ENCODE data around the gene FSIP1.

FSIP1 gene

DNA sequence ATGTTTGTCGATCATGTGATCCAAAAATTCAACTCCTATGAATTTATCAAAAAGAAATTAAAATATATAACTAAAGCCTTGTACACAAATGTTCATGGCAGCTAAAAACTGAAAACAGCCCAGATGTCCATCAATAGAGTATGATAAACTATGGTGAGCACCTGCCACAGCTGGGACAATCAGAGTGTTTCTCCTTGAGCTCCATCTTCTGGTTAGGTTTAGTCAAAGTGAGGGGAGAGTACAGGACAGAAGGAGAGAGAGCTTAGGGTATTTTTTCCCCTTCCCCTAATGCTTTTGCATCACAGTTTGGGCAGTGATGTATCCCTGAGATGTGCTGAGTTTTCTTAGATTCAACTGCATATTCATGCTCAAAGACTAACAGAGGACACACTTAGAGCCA lies 65.5 kb downstream of the FSIP1 start:
- no peak for DNase-seq

DNA sequence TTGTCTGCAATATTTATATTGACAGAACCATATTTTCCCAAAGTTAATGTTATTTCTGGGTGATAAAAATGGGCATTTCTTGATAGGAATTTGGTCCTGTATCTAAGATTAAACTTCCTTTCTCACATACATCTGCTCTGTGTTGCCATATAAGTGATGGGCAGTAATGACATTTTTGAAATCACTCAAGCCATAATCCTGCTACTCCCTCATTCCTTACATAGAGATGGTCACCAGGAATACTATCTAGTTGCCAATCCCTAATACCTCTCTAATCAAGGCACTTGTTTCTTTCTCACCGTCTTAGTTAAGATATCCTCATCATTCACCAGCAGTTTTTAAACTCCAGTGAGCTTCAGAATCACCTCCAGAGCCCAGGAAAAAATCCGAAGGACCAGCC lies 68.4 kb downstream of the FSIP1 start:
- no peak for DNase-seq

DNA sequence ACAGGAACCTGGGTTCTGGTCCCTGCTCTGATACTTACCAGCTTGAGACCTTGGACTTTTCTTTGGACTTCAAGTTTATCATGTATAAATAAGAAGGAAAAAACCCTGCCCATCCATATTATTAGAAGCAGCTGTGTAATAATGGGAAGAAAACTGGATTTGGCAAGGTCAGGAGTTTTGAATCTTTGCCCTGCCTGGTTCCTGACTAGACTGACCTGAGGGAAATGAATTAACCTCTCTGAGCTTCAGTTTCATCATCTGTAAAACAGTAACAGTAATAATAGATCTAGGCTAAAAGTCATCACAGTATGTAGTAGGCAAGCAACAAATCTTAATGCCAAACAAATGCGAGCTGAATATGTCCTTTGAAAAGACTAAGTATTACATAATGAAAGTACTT lies 68.8 kb downstream of the FSIP1 start:
- no peak for DNase-seq

DNA sequence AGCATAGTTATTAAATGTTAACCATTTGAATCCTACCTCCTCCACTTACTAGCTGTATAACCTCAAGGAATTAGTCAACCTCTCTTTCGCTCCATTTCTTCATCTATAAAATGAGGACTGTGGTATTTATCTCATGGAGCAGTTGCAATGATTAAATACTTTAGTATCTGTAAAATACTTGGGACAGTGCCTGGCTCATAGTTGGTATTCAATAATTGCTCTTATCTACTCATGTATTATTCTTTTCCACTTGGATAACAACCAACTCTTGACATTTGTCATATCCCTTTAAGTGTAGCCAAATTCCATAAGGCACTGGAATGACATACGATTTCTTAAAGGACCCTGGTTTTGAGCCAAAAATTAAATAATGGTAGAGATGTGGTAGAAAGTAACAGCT lies 72.0 kb downstream of the FSIP1 start:
- DNase-seq = no peak

DNA sequence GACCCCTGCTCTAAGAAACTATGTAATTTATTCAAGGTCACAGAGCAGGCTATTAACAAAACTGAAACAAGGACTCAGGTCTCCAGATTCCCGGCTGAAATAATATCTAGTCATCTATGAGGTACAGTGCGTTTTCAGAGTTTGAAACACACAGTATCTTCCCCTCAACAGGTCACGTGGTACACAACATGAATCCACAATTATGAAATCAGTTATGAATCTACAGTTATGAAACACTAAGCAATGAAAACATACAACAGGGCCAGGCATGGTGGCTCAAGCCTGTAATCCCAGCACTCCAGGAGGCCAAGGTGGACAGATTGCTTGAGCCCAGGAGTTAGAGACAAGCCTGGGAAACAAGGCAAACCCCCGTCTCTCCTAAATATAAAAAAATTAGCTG lies 72.7 kb downstream of the FSIP1 start:
- no peak for DNase-seq

DNA sequence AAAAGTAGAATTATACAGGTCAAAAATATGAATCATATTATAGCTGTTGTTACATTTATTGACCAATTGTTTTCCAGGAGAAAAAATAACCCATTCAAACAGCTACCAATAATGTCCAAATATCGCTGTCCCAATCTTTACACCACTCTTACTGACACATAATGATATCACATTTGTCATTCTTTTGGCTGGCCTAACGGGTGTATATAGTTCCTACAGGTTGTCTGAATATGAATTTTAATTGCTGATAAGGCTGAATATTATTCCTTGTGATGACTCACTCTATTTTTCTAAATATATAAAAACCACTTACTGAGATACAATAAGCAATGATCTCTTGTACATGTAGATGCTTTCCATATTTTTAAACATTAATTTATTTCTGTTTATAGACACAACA lies 76.4 kb downstream of the FSIP1 start:
- no peak for DNase-seq

DNA sequence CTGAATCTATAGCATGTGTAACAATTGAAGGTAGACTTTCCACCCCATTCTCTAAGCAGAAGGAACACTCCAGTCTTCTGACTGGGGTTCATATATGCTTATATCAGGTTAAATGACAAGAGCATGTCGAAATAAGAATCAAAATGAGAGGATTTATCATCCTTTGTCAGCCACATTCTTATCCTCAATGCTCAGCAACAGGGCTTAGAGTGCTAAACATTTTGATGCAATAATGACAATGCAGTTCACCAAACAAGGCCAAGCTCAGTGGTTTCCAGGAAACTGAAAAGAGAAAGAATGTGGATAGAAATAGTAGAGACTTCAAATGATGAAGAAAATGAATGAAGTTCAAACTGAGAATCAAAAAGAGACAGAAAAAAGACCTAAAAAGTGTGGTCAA lies 78.0 kb downstream of the FSIP1 start:
- DNase-seq = no peak

DNA sequence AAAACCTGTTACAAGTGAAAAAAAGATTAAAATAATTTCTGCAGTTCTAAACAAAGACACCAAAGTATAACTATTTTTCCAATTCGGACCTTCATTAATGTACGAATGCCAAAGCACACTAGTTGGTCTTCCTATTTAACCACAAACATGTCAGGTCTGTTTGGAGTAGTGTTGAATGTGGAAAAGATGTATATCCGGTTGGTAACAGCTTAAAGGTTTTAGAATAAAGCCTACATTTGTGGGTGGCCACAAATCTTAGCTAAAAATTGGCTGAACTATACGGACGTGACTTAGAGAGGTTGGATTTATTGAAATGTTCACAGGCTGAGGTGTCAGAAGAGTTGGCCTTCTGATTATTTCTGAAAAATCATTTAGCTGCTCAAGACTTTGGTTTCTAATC lies 78.4 kb downstream of the FSIP1 start:
- no peak for DNase-seq

DNA sequence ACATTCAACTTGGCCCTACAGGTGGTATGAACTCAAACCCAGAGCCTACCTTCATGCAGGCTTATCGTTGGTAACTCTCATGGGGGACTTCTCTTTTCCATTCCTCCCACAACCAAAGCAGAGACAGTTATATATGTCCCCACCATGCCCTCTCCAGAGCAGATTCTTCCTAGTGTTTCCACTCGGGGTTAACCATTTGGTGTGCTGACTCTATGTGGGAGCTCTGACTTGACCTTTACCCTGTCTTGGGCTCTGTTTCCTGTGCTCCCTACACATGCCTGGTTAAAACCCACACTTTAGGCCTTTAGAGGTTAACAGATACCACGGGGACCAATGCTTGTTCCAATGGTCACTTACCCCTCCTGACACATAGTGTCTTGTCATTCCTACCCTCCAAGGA lies 80.7 kb downstream of the FSIP1 start:
- no peak for DNase-seq

DNA sequence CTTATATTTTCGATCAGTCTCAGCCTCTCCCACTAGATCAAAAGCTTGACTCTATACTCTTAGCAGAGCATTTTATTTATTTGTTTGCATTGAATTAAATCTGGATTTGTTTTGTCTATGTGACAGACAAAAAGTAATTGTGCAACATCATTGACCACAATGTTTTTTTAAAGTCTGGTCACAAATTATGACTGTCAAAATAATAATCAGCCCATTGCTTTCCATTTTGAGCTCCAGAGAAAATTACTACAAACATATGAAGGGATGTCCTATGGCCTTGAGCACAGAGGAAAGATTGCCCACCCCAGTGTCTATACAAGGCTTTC lies 82.3 kb downstream of the FSIP1 start:
- DNase-seq = no peak

DNA sequence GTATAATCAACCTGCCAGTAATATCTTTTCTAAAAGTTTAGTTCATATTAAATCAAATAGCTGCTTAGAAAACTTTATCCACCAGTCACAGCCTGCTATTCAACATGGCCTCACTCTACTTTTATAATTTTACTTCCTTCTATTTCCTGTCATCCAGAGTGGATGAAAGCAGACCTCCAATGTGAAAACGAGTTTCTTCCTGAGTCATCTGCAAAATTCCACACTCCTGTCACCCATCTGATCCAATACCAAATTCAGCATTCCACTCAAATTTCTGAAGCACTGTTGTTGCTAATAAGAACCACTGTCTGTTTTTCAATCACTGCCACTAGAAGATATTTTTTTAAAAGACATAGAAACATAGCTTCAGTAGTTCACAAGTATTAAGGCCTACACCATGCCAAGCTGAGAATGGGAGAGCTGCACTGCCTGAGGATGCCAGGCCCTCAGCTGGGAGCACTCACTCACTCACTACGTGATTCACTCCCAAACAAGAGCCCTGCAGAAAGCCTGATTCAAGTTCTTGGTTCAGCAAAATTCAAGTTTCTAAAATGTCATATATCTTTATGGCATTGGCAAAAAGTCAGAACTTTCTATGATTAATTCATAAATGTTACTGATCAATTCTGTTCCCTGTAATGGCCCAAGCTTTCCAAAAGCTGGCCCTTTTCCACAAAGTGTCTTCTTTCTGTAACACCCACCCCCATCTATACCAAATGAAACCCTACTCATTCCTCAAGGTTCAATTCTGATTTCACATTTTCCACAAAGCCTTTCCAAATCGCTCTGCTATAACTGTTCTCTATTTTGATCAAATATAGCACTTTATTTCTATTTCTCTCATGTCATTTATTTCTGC lies 82.9 kb downstream of the FSIP1 start:
- no peak for DNase-seq

DNA sequence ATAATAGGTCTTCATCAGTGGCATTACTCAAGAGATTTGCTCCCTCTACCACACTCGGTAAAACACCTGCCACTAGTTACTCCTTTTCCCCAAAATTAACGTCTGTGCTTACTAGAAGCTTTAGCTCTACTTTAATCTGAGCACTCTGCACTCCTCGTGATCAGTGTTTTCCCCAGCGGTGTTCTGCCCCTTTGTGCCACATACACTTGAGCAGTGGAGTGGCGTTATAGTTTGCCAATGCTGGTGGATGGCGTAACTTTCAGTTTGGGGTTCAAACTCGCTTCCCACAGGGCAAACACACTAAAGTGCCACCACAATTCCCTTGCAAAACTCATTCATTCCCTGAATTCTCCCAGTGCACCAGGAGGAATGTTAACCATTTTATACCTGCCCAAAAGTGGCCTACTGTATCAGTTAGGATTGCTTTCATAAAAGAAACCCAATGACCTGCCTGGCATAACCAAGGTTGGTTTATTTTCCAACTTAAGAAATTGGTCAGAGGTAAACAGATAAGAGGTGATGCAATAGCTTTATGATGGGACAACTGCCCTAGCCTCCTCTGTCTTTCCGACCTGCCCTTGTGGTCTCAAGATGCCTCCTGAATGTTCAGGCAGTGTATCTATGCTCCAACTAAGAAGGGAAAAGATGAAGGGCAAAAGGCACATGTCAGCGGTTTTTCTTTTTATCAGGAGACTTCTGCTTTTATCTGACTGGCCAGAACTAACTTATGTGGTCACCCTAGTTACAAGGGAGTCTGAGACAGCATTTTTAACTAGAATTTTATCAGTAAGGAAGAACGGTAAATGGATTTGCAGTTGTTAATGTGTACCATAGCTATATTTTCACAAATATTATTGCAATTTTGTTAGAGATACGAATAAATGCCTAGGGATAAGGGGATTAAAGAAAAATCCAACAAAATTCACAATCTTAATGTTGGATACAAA lies 83.9 kb downstream of the FSIP1 start:
- no peak for DNase-seq

DNA sequence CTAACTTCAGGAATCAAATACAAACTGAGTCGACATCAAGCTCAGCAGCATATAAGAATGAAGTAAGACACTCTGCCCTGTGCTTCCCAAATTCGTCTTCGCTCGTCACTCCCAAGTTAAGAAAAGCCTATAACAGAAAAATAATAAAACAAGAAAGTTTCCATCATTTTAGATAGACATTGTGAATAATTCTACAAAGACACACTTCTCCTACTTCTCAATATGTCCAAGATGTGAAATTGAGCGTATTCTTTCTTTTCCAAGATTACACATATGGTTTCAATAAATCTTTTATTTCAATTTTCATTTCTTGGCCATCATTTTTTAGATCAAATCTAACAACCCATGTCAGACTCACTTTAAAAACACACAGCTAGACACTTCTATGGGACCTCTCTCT lies 85.1 kb downstream of the FSIP1 start:
- DNase-seq = no peak

DNA sequence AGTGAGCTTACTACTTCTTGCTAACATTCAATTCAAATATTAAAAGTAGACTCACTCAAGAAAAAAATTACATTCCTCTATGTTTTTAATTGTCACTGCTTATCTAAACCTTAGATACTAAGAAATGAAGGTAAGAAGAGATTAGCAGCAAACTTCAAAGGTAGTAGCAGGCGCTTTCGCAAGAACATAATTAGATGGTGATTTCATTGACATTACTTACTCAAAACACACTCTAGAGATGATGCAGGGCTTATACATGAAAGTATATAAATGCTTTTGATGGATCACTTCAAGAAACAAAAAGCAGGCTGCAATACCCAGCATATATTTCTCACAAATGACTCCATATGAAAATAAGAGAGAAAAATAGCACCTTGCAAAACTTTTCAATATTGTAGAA lies 86.8 kb downstream of the FSIP1 start:
- DNase-seq = peak; percentile 49

DNA sequence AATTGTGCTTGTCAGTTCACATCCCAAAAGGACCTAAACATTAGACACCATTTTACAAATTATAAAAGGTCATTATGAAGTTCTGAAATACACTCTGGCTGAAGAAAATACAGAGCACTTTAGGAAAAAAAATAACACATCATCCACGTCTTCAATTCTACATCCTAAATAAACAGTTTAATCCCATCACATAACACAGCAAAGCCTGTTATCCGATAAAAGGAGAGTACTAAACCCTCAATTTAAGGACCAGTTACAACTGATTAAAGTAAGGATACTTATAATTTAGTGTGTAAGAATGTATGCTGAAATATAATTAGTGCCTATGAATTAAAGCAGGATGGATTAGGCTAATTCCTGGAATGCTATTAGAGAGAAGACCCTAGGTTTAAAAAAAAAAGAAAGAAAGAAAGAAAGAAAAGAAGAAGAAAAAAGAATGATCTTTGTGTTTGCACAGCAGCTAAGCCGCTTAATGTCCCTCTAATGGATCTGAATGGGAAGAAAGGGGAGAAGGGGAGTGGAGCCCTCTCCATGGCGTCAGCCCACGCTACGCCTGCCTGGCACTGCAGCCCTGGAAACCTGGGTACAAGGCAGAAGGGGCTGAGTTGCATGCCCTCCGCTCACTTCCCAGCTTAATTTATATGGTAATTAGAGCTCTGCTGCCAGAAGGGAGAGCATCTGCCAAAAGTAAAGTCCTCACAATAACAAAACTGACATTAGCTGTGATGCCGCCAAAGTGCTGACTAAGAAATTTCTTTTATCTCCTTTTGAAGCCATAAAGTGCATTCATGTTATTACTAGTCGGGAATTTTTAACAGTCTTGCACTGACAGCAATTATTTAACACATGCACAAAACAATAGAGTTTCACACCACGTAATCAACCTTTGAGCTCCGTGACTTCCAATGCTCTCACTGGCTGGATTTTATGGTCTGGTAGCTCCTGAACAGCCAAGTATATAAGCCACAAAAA lies 90.0 kb downstream of the FSIP1 start:
- DNase-seq = peak; percentile 32

DNA sequence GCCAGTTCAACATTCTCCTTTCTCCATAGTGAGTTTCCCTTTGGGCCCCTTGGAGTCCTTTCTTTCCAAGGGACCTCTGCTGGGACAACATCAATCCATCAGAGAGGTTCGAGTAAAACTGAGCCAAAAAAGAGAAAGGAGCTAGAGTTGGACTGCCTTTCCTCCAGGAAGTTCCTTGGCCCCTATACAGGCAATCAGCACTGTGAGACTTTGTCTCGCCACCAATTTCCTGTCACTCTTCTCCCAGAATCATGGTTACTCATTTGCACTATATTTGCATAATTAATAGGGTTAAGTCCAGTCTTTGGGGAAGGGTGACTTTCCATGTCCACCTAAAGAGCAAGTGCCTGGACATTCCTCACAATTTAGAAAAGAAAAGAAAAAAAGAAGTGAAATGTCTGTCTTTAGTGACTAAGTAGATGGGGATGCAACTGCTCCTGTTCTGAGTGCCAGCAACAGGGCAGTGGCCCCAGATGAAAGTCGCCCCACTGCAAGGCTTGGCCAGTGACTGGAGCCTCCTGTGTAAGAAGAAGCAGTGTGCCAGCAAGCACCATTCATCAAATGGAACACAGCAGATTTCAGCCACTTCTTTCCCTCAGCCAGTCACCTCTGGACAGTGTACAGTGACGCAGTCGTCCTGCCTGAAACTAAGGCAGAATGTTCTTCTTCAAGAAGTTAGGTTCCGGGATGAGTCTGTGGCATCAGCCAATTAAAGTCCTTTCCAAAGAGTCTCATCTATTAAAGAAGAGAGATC lies 91.6 kb downstream of the FSIP1 start:
- DNase-seq = no peak

DNA sequence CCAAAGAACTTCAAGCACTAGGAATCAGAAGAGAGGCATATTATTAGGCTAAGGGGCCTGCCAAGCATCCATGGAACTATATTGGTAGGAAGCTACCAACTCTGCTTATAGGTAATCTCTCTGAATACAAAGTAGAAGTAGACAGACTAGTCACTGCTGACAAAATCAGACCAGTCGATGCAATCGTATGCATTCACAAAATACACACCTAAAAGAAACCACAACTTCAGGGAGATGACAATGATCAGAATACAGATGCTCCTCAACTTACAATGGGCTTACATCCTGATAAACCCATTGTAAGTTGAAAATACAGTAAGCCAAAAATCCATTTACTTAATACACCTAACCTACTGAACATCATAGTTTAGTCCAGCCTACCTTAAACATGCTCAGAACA lies 94.7 kb downstream of the FSIP1 start:
- DNase-seq = no peak

DNA sequence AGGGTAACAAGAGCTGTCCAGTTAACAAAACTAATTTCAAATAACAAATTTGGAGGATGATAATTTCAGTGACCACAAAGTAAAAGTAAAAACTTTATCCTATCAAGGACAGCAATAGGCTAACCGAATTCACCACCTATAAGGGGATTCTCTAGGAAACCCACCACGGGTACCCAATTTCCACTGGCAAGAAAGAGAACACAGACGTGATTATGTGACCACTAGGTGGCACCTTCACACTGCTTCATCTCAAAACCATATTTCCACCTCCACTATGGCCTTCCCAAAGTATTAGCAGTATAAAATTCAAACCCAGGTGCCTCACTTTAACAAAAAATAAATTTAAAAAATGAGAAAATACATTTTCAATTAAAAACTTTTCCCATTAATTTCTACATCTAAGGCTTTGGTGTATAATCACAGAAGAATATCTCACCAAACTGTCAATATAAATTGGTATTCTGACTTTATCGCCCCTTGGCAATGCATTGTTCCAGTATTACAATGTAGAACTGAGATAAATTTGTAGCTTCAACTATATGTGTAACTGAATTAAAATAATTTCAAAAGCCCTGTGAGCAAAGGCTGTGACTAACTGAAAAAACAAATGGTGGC lies 96.5 kb downstream of the FSIP1 start:
- DNase-seq = peak; percentile 54

DNA sequence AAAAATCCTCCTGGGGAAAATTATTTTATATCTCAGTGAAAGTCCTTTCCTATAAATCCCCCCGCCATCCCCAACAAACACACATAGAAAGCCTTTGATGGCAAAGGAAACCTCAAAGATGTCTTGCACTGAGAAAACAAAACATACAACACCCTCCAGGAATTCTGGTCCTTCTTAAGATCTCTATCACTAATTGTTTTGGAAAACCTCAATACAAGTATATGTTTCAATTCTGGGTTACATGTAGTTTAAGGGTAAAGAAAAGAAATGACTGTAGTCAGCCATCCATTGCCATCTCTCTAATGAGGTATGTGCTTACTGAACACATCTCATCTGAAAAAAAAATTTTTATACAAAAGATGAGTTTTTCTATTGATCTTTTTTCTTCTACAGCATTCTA lies 97.3 kb downstream of the FSIP1 start:
- DNase-seq = no peak

DNA sequence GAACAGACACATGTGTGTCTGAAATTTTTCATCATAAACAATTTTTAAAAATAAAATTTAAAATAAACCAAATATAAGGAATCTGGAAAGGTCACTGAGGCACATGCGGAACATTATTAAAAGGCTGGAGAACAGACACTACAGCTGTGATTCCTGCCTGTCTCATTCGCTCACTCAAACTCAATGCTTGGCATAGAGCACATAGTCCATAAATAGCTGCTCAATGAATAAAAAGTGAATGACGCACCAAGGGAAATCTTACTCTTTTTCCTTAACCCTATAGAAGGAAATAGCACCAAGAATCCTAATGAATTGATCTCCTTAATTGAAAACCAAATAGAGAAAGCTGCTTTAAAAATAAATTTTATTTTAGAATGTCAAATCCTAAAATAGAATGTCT lies 98.4 kb downstream of the FSIP1 start:
- DNase-seq = no peak

DNA sequence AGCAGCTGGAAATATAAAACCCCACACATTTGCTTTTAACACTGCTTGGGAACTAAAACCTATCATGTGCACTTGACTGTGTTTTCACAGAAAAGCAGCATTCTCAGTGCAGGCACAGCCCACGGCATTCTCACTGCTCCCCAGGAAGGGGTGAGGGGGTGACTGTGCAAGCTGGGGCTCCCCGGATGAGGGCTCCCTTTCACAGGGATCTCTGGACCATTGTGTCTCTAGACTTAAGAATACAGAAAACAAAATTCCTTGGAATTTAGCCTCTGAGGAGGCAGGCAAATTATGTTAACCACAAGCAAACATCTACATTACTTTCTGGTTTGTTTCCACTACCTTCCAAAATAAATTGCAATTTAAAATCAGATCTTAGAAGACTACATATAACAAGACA lies 100.3 kb downstream of the FSIP1 start:
- DNase-seq = no peak

DNA sequence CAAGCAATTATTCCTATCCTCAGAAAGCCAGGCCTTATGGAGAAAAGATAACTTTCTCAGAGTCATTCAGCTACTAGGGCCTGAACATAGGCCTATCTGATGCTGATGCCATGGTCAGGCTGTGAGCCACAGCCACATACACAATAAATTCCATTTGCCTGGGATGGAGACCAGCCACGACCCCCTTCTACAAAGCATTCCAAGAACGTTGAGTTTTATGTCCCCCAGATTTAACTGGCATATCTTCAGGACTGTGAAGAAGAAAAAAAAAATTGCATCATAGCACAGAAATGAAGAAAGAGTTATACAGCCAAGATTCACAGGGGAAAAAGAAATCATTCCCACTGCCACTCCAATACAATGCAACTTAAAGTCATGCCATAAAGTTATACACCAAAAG lies 101.8 kb downstream of the FSIP1 start:
- DNase-seq = no peak

Measured in activated CD4-positive, alpha-beta T cell treated with anti-CD3 and anti-CD28 coated beads, Interleukin-2, Interleukin-6, amounts not matched to agents 100 ng/mL and 50 ng/mL, durations not matched to agents 16 hours and 8 hours (primary cell).